ENCODE measurements around the gene SYNE2. TPM values are rescaled to one million over a fixed set of nuclear protein-coding genes. Genes with fewer than 3 reads are reported as not detected.

SYNE2 gene
- total RNA-seq, 1 donor from 2014 or later = 105 TPM

GRCh38 chr14:63940387-63940786 is 87.6 kb downstream of the SYNE2 start:
- no peak overlapping the region for H3K9ac ChIP-seq
- no peak overlapping the region for H2AFZ ChIP-seq (replicated peaks)
- no peaks in the 10 kb centered on the region for H3K4me1 Mint-ChIP-seq
- no peak overlapping the region for H3K4me3 ChIP-seq
- no peaks in the 10 kb centered on the region for H3K27me3 ChIP-seq
- no peak overlapping the region for H3K27ac Mint-ChIP-seq
- H3K9me3 ChIP-seq (ENCODE audit: low read depth) = no peaks in the 10 kb centered on the region
- H3K36me3 ChIP-seq = peaks cover 2% of the 10 kb centered on the region
- no peaks in the 10 kb centered on the region for H4K20me1 ChIP-seq (ENCODE audit: low read depth)
- peaks cover 21% of the 10 kb centered on the region for H3K79me2 ChIP-seq (ENCODE audit: low read depth)
- no peaks in the 10 kb centered on the region for H3K27me3 Mint-ChIP-seq (ENCODE audit: insufficient read depth, low read depth)
- H3K36me3 Mint-ChIP-seq = peaks cover 7% of the 10 kb centered on the region
- TF ChIP-seq EZH2phosphoT487 (IDR thresholded peaks at IDR 0.05) = no peak
- TF ChIP-seq EZH2 (IDR thresholded peaks at IDR 0.05) = no peak
- TF ChIP-seq, protein P1, sequence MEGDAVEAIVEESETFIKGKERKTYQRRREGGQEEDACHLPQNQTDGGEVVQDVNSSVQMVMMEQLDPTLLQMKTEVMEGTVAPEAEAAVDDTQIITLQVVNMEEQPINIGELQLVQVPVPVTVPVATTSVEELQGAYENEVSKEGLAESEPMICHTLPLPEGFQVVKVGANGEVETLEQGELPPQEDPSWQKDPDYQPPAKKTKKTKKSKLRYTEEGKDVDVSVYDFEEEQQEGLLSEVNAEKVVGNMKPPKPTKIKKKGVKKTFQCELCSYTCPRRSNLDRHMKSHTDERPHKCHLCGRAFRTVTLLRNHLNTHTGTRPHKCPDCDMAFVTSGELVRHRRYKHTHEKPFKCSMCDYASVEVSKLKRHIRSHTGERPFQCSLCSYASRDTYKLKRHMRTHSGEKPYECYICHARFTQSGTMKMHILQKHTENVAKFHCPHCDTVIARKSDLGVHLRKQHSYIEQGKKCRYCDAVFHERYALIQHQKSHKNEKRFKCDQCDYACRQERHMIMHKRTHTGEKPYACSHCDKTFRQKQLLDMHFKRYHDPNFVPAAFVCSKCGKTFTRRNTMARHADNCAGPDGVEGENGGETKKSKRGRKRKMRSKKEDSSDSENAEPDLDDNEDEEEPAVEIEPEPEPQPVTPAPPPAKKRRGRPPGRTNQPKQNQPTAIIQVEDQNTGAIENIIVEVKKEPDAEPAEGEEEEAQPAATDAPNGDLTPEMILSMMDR (IDR thresholded peaks at IDR 0.05) = no peak
- H3K27ac ChIP-seq = no peak overlapping the region
- no peaks in the 10 kb centered on the region for H3F3A ChIP-seq (ENCODE audit: low read depth)
- no peak for DNase-seq (ENCODE audit: low spot score)
- no peak overlapping the region for H3K4me2 ChIP-seq
- H3K4me3 Mint-ChIP-seq = no peak overlapping the region
- H3K9me3 Mint-ChIP-seq = no peaks in the 10 kb centered on the region
- no peaks in the 10 kb centered on the region for H3K4me1 ChIP-seq

GRCh38 chr14:63941023-63941422 is 88.2 kb downstream of the SYNE2 start:
- H3K36me3 ChIP-seq = no peaks in the 10 kb centered on the region
- H2AFZ ChIP-seq (replicated peaks) = no peak overlapping the region
- H3K79me2 ChIP-seq (ENCODE audit: low read depth) = peaks cover 14% of the 10 kb centered on the region
- H3K27me3 Mint-ChIP-seq (ENCODE audit: insufficient read depth, low read depth) = no peaks in the 10 kb centered on the region
- H3K36me3 Mint-ChIP-seq = peaks cover 6% of the 10 kb centered on the region
- H3F3A ChIP-seq (ENCODE audit: low read depth) = no peaks in the 10 kb centered on the region
- no peaks in the 10 kb centered on the region for H3K27me3 ChIP-seq
- TF ChIP-seq EZH2phosphoT487 (IDR thresholded peaks at IDR 0.05) (no peak), EZH2 (IDR thresholded peaks at IDR 0.05) (no peak)
- TF ChIP-seq, protein P1 (IDR thresholded peaks at IDR 0.05) = no peak
- no peak overlapping the region for H3K4me2 ChIP-seq
- H3K4me1 Mint-ChIP-seq = no peaks in the 10 kb centered on the region
- H3K4me3 Mint-ChIP-seq = no peak overlapping the region
- no peaks in the 10 kb centered on the region for H3K4me1 ChIP-seq
- H3K4me3 ChIP-seq = no peak overlapping the region
- H3K27ac ChIP-seq = no peak overlapping the region
- H3K9ac ChIP-seq = no peak overlapping the region
- H3K9me3 ChIP-seq (ENCODE audit: low read depth) = no peaks in the 10 kb centered on the region
- H4K20me1 ChIP-seq (ENCODE audit: low read depth) = no peaks in the 10 kb centered on the region
- H3K27ac Mint-ChIP-seq = no peak overlapping the region
- no peaks in the 10 kb centered on the region for H3K9me3 Mint-ChIP-seq
- no peak for DNase-seq (ENCODE audit: low spot score)

DNA sequence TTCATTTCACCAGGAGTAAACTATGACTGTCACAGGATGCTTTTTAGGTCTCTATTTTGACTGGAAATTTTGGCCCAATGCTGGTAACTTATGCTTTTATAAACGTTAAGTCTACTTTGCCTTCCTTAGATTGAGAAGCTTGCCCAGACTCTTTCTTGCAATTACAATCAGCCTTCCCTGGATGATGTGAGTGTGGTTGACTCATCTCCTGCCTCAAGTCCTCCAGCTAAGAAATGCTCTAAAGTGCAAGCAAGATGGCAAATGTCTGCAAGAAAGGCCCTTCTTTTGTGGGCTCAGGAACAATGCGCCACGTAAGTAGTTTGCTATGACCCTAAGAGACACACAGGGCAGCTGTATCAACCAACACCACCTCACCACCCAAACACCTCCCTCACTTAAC is 96.9 kb downstream of the SYNE2 start:
- Mint-ChIP-seq H3K4me1 (no peaks in the 10 kb centered on the region), H3K4me3 (no peak overlapping the region), H3K27me3 (ENCODE audit: insufficient read depth, low read depth) (peaks cover 2% of the 10 kb centered on the region), H3K27ac (no peak overlapping the region), H3K9me3 (no peaks in the 10 kb centered on the region), H3K36me3 (peaks cover 20% of the 10 kb centered on the region)
- TF ChIP-seq EZH2phosphoT487 (IDR thresholded peaks at IDR 0.05) (no peak), EZH2 (IDR thresholded peaks at IDR 0.05) (no peak)
- TF ChIP-seq, protein P1 (IDR thresholded peaks at IDR 0.05) = no peak
- H3K79me2 ChIP-seq (ENCODE audit: low read depth) = no peaks in the 10 kb centered on the region
- no peak overlapping the region for H3K27ac ChIP-seq
- H3K4me2 ChIP-seq = no peak overlapping the region
- H3K27me3 ChIP-seq = no peaks in the 10 kb centered on the region
- H3K4me1 ChIP-seq = no peaks in the 10 kb centered on the region
- no peak for DNase-seq (ENCODE audit: low spot score)
- H3K9ac ChIP-seq = no peak overlapping the region
- H3K9me3 ChIP-seq (ENCODE audit: low read depth) = no peaks in the 10 kb centered on the region
- H4K20me1 ChIP-seq (ENCODE audit: low read depth) = no peaks in the 10 kb centered on the region
- H2AFZ ChIP-seq (replicated peaks) = no peak overlapping the region
- no peaks in the 10 kb centered on the region for H3F3A ChIP-seq (ENCODE audit: low read depth)
- no peak overlapping the region for H3K4me3 ChIP-seq
- no peaks in the 10 kb centered on the region for H3K36me3 ChIP-seq

All from neural progenitor cell (in vitro differentiated cells).